ENCODE data around the gene DMKN.

DNA sequence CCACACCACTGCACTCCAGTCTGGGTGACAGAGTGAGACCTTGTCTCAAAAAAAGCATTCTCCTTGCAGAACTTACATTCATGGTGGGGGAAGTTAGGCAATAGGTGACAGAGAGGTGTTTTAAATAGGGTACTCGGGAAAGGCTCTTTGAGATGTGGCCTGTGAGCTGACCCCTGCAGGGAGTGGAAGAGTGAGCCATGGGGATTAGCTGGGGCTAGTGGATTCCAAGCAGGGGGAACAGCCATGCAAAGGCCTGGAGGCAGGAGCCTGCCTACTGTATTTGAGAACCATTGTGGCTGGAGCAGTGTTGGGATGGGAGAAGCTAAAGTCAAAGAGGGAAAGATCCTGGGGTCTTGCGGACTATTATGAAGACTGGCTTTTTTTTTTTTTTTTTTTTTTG lies 3.9 kb upstream of the DMKN start:
- TF ChIP-seq, protein P1, sequence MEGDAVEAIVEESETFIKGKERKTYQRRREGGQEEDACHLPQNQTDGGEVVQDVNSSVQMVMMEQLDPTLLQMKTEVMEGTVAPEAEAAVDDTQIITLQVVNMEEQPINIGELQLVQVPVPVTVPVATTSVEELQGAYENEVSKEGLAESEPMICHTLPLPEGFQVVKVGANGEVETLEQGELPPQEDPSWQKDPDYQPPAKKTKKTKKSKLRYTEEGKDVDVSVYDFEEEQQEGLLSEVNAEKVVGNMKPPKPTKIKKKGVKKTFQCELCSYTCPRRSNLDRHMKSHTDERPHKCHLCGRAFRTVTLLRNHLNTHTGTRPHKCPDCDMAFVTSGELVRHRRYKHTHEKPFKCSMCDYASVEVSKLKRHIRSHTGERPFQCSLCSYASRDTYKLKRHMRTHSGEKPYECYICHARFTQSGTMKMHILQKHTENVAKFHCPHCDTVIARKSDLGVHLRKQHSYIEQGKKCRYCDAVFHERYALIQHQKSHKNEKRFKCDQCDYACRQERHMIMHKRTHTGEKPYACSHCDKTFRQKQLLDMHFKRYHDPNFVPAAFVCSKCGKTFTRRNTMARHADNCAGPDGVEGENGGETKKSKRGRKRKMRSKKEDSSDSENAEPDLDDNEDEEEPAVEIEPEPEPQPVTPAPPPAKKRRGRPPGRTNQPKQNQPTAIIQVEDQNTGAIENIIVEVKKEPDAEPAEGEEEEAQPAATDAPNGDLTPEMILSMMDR (IDR thresholded peaks at IDR 0.05; ENCODE audit: low read depth, low read length, missing input control), result no peak
- TF ChIP-seq TAF1 (conservative IDR thresholded peaks at IDR 0.05) (no peak), EGR1 (IDR thresholded peaks at IDR 0.05; ENCODE audit: low read depth in 2 of 2) (no peak)
